B cell (primary cell): Measurements from ENCODE around the gene SAMD10. TPM values are rescaled to one million over a fixed set of nuclear protein-coding genes. Genes with fewer than 3 reads are reported as not detected.

Source experiments
- ATAC-seq: fragments of 200-7000 bp; cut with Tn5 transposase; one replicate; pipeline ENCODE4 v1.10.0; 2021; ENCODE audit warnings: low read depth, mild to moderate bottlenecking, moderate number of reproducible peaks, moderate library complexity
- CTCF ChIA-PET: fragments of 350-600 bp; sonication (Branson Sonifier 250); formaldehyde crosslinking; loops from one replicate; lab custom pipeline; 2021; ENCODE audit warnings: antibody characterized with exemption, inconsistent platforms; lab: Charles Lee
- POLR2A ChIA-PET: fragments of 350-600 bp; sonication (Branson Sonifier 250); formaldehyde crosslinking; loops from one replicate; lab custom pipeline; 2021; ENCODE audit warnings: antibody characterized with exemption; lab: Charles Lee
- DNase-seq: peaks from one replicate; pipeline ENCODE4 v3.0.0; 2013
- H2AFZ ChIP-seq: 2 replicates; pipeline ENCODE4 v1.6.1; 2012; ENCODE audit warnings: mild to moderate bottlenecking, low read depth, low read length; ENCODE audit not compliant: insufficient read depth, poor library complexity, severe bottlenecking
- H3K27ac ChIP-seq, 2 donors: 1 replicate in 1 of 2; 2 replicates in 1 of 2; pipeline ENCODE4 v1.5.1; 2012 to 2013; ENCODE audit warnings: low read length in 2 of 2, mild to moderate bottlenecking in 2 of 2, moderate library complexity in 1 of 2
- H3K27me3 ChIP-seq, 4 experiments: fragments of 200-600 bp in 1 of 4; sonication (generic) in 1 of 4; replicated peaks in 1 of 4; 1 replicate in 2 of 4; 2 replicates in 2 of 4; pipeline versions ENCODE4 v1.6.1 to v1.7.0; 2013 to 2016; ENCODE audit warnings: low read length in 3 of 4, mild to moderate bottlenecking in 2 of 4, mixed read lengths in 1 of 4, moderate library complexity in 1 of 4; ENCODE audit not compliant: insufficient read depth in 4 of 4, control insufficient read depth in 3 of 4; ENCODE audit errors: control extremely low read depth in 1 of 4
- H3K36me3 ChIP-seq, 2 experiments: replicated peaks in 1 of 2; 1 replicate in 1 of 2; 2 replicates in 1 of 2; pipeline versions ENCODE4 v1.6.1 to v1.7.1; 2013; ENCODE audit warnings: low read length in 1 of 2; ENCODE audit not compliant: insufficient read depth in 2 of 2, control insufficient read depth in 1 of 2; ENCODE audit errors: control extremely low read depth in 1 of 2, extremely low read depth in 1 of 2
- H3K4me1 ChIP-seq, 2 donors: fragments of 200-600 bp in 1 of 2; sonication (generic) in 1 of 2; 1 replicate in 1 of 2; 2 replicates in 1 of 2; pipeline versions ENCODE4 v1.5.1 to v1.6.1; 2013 to 2017; ENCODE audit warnings: low read length in 2 of 2; ENCODE audit not compliant: control insufficient read depth in 2 of 2, insufficient read depth in 2 of 2
- H3K4me2 ChIP-seq: replicated peaks from 2 replicates; pipeline ENCODE3; 2012; ENCODE audit warnings: mild to moderate bottlenecking, low read depth, low read length; ENCODE audit not compliant: poor library complexity, severe bottlenecking
- H3K4me3 ChIP-seq, 5 experiments: fragments of 200-600 bp in 1 of 5; sonication (generic) in 1 of 5; 1 replicate in 3 of 5; 2 replicates in 2 of 5; pipeline versions ENCODE4 v1.5.1 to v1.7.0; 2011 to 2016; ENCODE audit warnings: low read length in 4 of 5, mild to moderate bottlenecking in 4 of 5, low read depth in 2 of 5, control low read depth in 1 of 5, moderate library complexity in 1 of 5; ENCODE audit not compliant: insufficient read depth in 1 of 5; ENCODE audit errors: control extremely low read depth in 1 of 5, extremely low read depth in 1 of 5
- H3K79me2 ChIP-seq: fragments of 200-600 bp; sonication (generic); one replicate; pipeline ENCODE4 v1.6.0; 2016; ENCODE audit warnings: low read length; ENCODE audit not compliant: control insufficient read depth, insufficient read depth
- H3K9ac ChIP-seq: fragments of 200-600 bp; sonication (generic); 2 replicates; pipeline ENCODE4 v1.6.1; 2017; ENCODE audit warnings: mild to moderate bottlenecking, low read length, moderate library complexity
- H3K9me3 ChIP-seq, 3 donors: one replicate each; pipeline versions ENCODE4 v1.6.1 to v1.7.1; 2013; ENCODE audit warnings: low read length in 2 of 3; ENCODE audit not compliant: control insufficient read depth in 2 of 3, insufficient read depth in 1 of 3; ENCODE audit errors: control extremely low read depth in 1 of 3
- H4K20me1 ChIP-seq: 2 replicates; pipeline ENCODE4 v1.6.0; 2012; ENCODE audit warnings: mild to moderate bottlenecking, low read length; ENCODE audit not compliant: insufficient read depth, control insufficient read depth, poor library complexity, severe bottlenecking
- H3K27ac Mint-ChIP-seq: one replicate; pipeline ENCODE4 v1.8.0; 2021; ENCODE audit warnings: mixed read lengths
- H3K27me3 Mint-ChIP-seq: one replicate; pipeline ENCODE4 v1.8.0; 2021; ENCODE audit warnings: mixed read lengths
- H3K4me1 Mint-ChIP-seq: one replicate; pipeline ENCODE4 v1.8.0; 2021; ENCODE audit warnings: mixed read lengths
- H3K4me3 Mint-ChIP-seq: one replicate; pipeline ENCODE4 v1.8.0; 2021; ENCODE audit warnings: mixed read lengths
- H3K9me3 Mint-ChIP-seq: one replicate; pipeline ENCODE4 v1.8.0; 2022; ENCODE audit warnings: mixed read lengths; ENCODE audit not compliant: insufficient read depth
- EZH2 ChIP-seq: IDR thresholded peaks from 2 replicates; pipeline ENCODE4 v1.6.1; 2012; ENCODE audit warnings: borderline replicate concordance, low read depth, mild to moderate bottlenecking, moderate library complexity, low read length; ENCODE audit not compliant: insufficient read depth, poor library complexity, severe bottlenecking
- WGBS: methylation state at CpG from one replicate; pipeline ENCODE4 v1.1.5; 2013; ENCODE audit warnings: missing lambda C conversion rate; ENCODE audit not compliant: insufficient coverage; 5-methylcytosine and 5-hydroxymethylcytosine counted together
- intact Hi-C: fragments of 100-400 bp; cut with micrococcal nuclease; formaldehyde crosslinking; loops from one replicate; pipeline ENCODE4 v1.10.0; 2022
- polyA plus RNA-seq: library from polyadenylated mRNA; depleted of rRNA; stranded (reverse); fragments of >200 nt; gene quantifications from 2 replicates; pipeline ENCODE4 v1.2.3, GENCODE V29; 2012
- total RNA-seq, 2 donors: library from RNA; stranded (reverse); fragments of 120-200 nt in 1 of 2; gene quantifications; 1 replicate in 1 of 2; 2 replicates in 1 of 2; pipeline versions ENCODE4 v1.2.3 to v1.2.4, GENCODE V29; 2013 to 2022
- TF ChIP-seq, protein P1 (sequence below): fragments of 200-600 bp; IDR thresholded peaks from one replicate; pipeline ENCODE4 v1.8.0; 2022; ENCODE audit warnings: antibody characterized with exemption, mild to moderate bottlenecking

SAMD10 gene
- total and polyA plus RNA-seq, 2 donors (not counting 1 experiment from before 2014, with no cell fraction given) = 12.7 to 34.2 TPM

DNA sequence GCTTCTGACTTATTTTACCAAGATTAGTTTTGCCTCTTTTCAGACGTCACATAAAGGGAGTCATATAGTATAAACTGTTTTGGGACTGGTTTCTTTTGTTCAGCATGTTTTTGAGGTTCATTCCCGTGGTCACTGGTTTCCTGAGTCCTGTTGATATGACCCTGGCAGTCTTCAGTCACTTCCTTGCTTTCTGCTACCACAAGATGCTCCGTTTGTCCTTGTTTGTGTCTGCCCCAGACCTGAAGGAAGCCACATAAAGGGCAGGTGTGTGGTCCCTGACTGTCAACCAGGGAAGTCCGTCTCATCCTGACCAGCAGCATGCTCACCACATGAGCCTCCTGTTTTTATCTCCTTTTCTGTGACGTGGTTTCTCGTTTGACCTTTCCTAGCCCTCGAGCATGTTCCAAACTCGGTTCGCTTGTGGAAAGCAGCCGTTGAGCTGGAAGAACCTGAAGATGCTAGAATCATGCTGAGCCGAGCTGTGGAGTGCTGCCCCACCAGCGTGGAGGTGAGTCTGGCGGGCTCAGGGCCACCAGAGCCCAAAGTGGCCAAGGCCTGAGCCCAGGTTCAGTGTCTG is 30.5 kb upstream of the SAMD10 start:
- no peak overlapping the region for H3K9ac ChIP-seq
- Mint-ChIP-seq H3K4me3 (no peak overlapping the region), H3K9me3 (no peaks in the 10 kb centered on the region), H3K27ac (no peak overlapping the region), H3K4me1 (peaks cover 2% of the 10 kb centered on the region), H3K27me3 (no peaks in the 10 kb centered on the region)
- no peak overlapping the region for H3K27ac ChIP-seq
- no peak overlapping the region for H2AFZ ChIP-seq
- peaks cover 3 to 69% of the 10 kb centered on the region in 2 experiments for H3K36me3 ChIP-seq
- ChIA-PET POLR2A (no interaction called here), CTCF (interaction anchor here (0.9 kb wide), 1 partner anchor 29 kb away, joined by 3 read pairs; no protein-coding TSS in a partner anchor)
- no peak for DNase-seq
- no peak overlapping the region for H3K4me3 ChIP-seq
- H3K9me3 ChIP-seq = peaks cover 0 to 13% (median 0%) of the 10 kb centered on the region in 3 donors
- H3K27me3 ChIP-seq = no peaks in the 10 kb centered on the region
- no peak for TF ChIP-seq EZH2
- TF ChIP-seq, protein P1, sequence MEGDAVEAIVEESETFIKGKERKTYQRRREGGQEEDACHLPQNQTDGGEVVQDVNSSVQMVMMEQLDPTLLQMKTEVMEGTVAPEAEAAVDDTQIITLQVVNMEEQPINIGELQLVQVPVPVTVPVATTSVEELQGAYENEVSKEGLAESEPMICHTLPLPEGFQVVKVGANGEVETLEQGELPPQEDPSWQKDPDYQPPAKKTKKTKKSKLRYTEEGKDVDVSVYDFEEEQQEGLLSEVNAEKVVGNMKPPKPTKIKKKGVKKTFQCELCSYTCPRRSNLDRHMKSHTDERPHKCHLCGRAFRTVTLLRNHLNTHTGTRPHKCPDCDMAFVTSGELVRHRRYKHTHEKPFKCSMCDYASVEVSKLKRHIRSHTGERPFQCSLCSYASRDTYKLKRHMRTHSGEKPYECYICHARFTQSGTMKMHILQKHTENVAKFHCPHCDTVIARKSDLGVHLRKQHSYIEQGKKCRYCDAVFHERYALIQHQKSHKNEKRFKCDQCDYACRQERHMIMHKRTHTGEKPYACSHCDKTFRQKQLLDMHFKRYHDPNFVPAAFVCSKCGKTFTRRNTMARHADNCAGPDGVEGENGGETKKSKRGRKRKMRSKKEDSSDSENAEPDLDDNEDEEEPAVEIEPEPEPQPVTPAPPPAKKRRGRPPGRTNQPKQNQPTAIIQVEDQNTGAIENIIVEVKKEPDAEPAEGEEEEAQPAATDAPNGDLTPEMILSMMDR = no peak
- peaks cover 0 to 8% of the 10 kb centered on the region in 2 donors for H3K4me1 ChIP-seq
- intact Hi-C loops = no loop called here
- no peak for ATAC-seq
- no peak overlapping the region for H3K4me2 ChIP-seq
- H4K20me1 ChIP-seq = peaks cover 52% of the 10 kb centered on the region
- WGBS = 86% methylated on average over 12 of the region's 13 CpGs
- peaks cover 42% of the 10 kb centered on the region for H3K79me2 ChIP-seq

- peaks cover 0 to 6% of the 10 kb centered on the region in 2 donors for H3K4me1 ChIP-seq
- H3K4me1 Mint-ChIP-seq = peaks cover 4% of the 10 kb centered on the region
- intact Hi-C loops = no loop called here
- no peak for TF ChIP-seq EZH2
- TF ChIP-seq, protein P1 = no peak
- H3K79me2 ChIP-seq = peaks cover 55% of the 10 kb centered on the region
- WGBS = 62% methylated on average over 3 of the region's 3 CpGs
- CTCF ChIA-PET = no interaction called here
- H3K27ac Mint-ChIP-seq = no peak overlapping the region
- H3K27ac ChIP-seq = no peak overlapping the region
- H3K4me3 Mint-ChIP-seq = no peak overlapping the region
- peaks cover 3 to 71% of the 10 kb centered on the region in 2 experiments for H3K36me3 ChIP-seq
- no peak overlapping the region for H3K9ac ChIP-seq
- no peak for ATAC-seq
- no peak overlapping the region for H3K4me2 ChIP-seq
- no peak for DNase-seq
- no peak overlapping the region for H2AFZ ChIP-seq
- no peaks in the 10 kb centered on the region for H3K9me3 Mint-ChIP-seq
- H3K27me3 ChIP-seq = no peaks in the 10 kb centered on the region
- POLR2A ChIA-PET = no interaction called here
- peaks cover 73% of the 10 kb centered on the region for H4K20me1 ChIP-seq
- H3K9me3 ChIP-seq = peaks cover 0 to 13% (median 0%) of the 10 kb centered on the region in 3 donors
- no peak overlapping the region for H3K4me3 ChIP-seq
- no peaks in the 10 kb centered on the region for H3K27me3 Mint-ChIP-seq
Measured at GRCh38 chr20:64006902-64007301, 27.5 kb upstream of the SAMD10 start.
